Measurements from ENCODE around the gene MRPL12.

DNA sequence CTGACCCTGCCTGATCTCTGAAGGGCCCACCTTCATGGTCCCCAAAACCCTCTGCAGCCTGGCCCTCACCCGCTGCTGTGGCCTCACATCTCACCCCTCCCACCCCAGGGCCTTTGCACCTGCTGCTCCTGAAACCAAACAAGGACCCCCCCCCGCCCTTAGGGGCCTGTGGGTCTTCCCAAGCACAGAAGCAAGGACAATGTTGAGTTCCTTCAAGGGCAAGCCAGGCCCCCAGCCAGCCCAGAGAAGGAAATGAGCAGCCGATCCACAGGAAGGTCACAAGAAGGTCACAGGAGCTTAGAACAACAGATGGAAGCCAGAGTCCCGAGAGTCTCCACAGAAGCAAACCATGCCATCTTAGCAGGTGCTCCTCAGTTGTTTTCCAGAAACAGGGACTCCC is 46.3 kb upstream of the MRPL12 start:
- TF ChIP-seq CTCF (IDR thresholded peaks at IDR 0.05; ENCODE audit: low read length) (no peak), EZH2 (IDR thresholded peaks at IDR 0.05; ENCODE audit: borderline replicate concordance, low read length) (no peak)

Measured in OCI-LY1 (cell line).